Right lung (tissue), 5 donors: ENCODE measurements around the gene LTV1. TPM values are rescaled to one million over a fixed set of nuclear protein-coding genes. Genes with fewer than 3 reads are reported as not detected.

Experiments used
- DNase-seq, 2 donors: peaks; one replicate each; pipeline ENCODE4 v3.0.0-alpha.2; 2013
- polyA plus RNA-seq, 5 donors: library from polyadenylated mRNA; unstranded; fragments of 120-200 nt; gene quantifications; one replicate each; pipeline versions ENCODE4 v1.2.1 to v1.2.3, GENCODE V29; 2013; ENCODE audit warnings: inconsistent platforms in 1 of 5, low replicate concordance in 1 of 5; ENCODE audit not compliant: insufficient read length in 5 of 5, insufficient read depth in 1 of 5

LTV1 gene
- polyA plus RNA-seq, 5 donors, result 37.9 to 45.1 (median 43.1) TPM

- DNase-seq, result no peak
Observed at GRCh38 chr6:143884216-143884900, 41.2 kb downstream of the LTV1 start.

- no peak for DNase-seq
Observed at GRCh38 chr6:143885116-143885515, 42.0 kb downstream of the LTV1 start.

GRCh38 chr6:143894655-143895054, 51.5 kb downstream of the LTV1 start:
- DNase-seq, result no peak

- DNase-seq, result no peak
Observed at GRCh38 chr6:143896126-143896860, 53.2 kb downstream of the LTV1 start.

- no peak for DNase-seq
Observed at GRCh38 chr6:143900358-143900757, 57.2 kb downstream of the LTV1 start.

- DNase-seq, result peak; percentile 86 to 88
Observed at GRCh38 chr6:143901885-143902750, 59.0 kb downstream of the LTV1 start.

- DNase-seq, result no peak
Observed at GRCh38 chr6:143902827-143903226, 59.7 kb downstream of the LTV1 start.

- no peak for DNase-seq
Observed at GRCh38 chr6:143911028-143911427, 67.9 kb downstream of the LTV1 start.

- DNase-seq, result no peak
Observed at GRCh38 chr6:143912671-143913070, 69.5 kb downstream of the LTV1 start.

Other genes starting within 250 kb of the LTV1 start
- gene PHACTR2, start 165.4 kb upstream of the LTV1 start, polyA plus RNA-seq, result 10 to 100 TPM; 29.4 to 51.5 (median 46.5) TPM
- gene ZC2HC1B, start 21.1 kb downstream of the LTV1 start, polyA plus RNA-seq, result not detected
- 100 to 1,000 TPM; 124 to 186 (median 126) TPM for gene PLAGL1, start 164.9 kb downstream of the LTV1 start, polyA plus RNA-seq